ENCODE measurements around the gene PGM2L1.

DNA sequence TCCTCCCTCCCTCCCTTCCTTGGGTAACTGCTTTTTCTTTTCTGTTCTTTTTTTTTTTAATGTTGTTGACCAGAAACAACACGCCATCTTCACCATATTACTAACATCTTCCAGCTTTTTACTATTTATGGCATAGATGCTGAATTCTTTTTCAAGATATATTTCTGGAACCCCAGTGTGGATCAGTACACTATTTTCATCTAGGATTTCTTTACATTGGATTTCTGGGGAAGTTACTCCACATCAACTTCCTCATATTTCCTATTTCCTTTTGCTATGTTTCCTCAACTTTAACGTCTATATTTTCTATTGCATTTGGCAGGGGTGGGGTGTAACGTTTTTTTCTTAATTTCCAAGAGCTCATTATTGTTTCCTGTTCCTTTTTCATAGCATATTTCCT, 7.0 kb downstream of the PGM2L1 start:
- TF ChIP-seq CTCF (IDR thresholded peaks at IDR 0.05; ENCODE audit: low read depth, low read length, missing input control) = no peak
- TF ChIP-seq TAF1 (conservative IDR thresholded peaks at IDR 0.05) = no peak
- TF ChIP-seq RAD21 (IDR thresholded peaks at IDR 0.05) = no peak
- TF ChIP-seq, protein P1, sequence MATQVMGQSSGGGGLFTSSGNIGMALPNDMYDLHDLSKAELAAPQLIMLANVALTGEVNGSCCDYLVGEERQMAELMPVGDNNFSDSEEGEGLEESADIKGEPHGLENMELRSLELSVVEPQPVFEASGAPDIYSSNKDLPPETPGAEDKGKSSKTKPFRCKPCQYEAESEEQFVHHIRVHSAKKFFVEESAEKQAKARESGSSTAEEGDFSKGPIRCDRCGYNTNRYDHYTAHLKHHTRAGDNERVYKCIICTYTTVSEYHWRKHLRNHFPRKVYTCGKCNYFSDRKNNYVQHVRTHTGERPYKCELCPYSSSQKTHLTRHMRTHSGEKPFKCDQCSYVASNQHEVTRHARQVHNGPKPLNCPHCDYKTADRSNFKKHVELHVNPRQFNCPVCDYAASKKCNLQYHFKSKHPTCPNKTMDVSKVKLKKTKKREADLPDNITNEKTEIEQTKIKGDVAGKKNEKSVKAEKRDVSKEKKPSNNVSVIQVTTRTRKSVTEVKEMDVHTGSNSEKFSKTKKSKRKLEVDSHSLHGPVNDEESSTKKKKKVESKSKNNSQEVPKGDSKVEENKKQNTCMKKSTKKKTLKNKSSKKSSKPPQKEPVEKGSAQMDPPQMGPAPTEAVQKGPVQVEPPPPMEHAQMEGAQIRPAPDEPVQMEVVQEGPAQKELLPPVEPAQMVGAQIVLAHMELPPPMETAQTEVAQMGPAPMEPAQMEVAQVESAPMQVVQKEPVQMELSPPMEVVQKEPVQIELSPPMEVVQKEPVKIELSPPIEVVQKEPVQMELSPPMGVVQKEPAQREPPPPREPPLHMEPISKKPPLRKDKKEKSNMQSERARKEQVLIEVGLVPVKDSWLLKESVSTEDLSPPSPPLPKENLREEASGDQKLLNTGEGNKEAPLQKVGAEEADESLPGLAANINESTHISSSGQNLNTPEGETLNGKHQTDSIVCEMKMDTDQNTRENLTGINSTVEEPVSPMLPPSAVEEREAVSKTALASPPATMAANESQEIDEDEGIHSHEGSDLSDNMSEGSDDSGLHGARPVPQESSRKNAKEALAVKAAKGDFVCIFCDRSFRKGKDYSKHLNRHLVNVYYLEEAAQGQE (IDR thresholded peaks at IDR 0.05) = no peak
- no peak for TF ChIP-seq YY1 (IDR thresholded peaks at IDR 0.05)
- TF ChIP-seq EGR1 (IDR thresholded peaks at IDR 0.05; ENCODE audit: low read depth in 2 of 2) = no peak
- TF ChIP-seq, protein P2, sequence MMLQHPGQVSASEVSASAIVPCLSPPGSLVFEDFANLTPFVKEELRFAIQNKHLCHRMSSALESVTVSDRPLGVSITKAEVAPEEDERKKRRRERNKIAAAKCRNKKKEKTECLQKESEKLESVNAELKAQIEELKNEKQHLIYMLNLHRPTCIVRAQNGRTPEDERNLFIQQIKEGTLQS (IDR thresholded peaks at IDR 0.05) = no peak
- no peak for TF ChIP-seq JUND (IDR thresholded peaks at IDR 0.05)
- TF ChIP-seq SP1 (IDR thresholded peaks at IDR 0.05) = no peak
- TF ChIP-seq, protein P3, sequence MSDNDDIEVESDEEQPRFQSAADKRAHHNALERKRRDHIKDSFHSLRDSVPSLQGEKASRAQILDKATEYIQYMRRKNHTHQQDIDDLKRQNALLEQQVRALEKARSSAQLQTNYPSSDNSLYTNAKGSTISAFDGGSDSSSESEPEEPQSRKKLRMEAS (IDR thresholded peaks at IDR 0.05) = no peak
- TF ChIP-seq RXRA (IDR thresholded peaks at IDR 0.05) = no peak
- TF ChIP-seq FOXA2 (IDR thresholded peaks at IDR 0.05) = no peak

Measured in liver (tissue), 3 donors.